HEK293 (cell line): Measurements from ENCODE around the gene BMERB1.
"Not testable (repeated sequence)": the region's sequence is repeated elsewhere in the genome, so short reads cannot be mapped to it uniquely, and the experiment has no call there.

ENCODE experiments used
- AEBP2 ChIP-seq: fragments of 450-650 bp; formaldehyde crosslinking; IDR thresholded peaks from 2 replicates; pipeline ENCODE4 v1.5.1; 2016; ENCODE audit warnings: missing biosample characterization, missing genetic modification characterization, borderline replicate concordance
- CTCF ChIP-seq: fragments of 450-650 bp; formaldehyde crosslinking; IDR thresholded peaks from 2 replicates; pipeline ENCODE4 v1.5.1; 2016; ENCODE audit warnings: missing biosample characterization, missing genetic modification characterization
- GLI4 ChIP-seq: fragments of 450-650 bp; formaldehyde crosslinking; IDR thresholded peaks from 2 replicates; pipeline ENCODE4 v1.5.1; 2016; ENCODE audit warnings: missing biosample characterization, missing genetic modification characterization
- KLF1 ChIP-seq: fragments of 450-650 bp; formaldehyde crosslinking; IDR thresholded peaks from 2 replicates; pipeline ENCODE4 v1.5.1; 2016; ENCODE audit warnings: missing biosample characterization, missing genetic modification characterization
- REST ChIP-seq: fragments of 450-650 bp; formaldehyde crosslinking; IDR thresholded peaks from 2 replicates; pipeline ENCODE4 v1.5.1; 2016; ENCODE audit warnings: missing biosample characterization, missing genetic modification characterization
- YY1 ChIP-seq: fragments of 450-650 bp; formaldehyde crosslinking; IDR thresholded peaks from 2 replicates; pipeline ENCODE4 v1.5.1; 2018; ENCODE audit warnings: missing biosample characterization, missing genetic modification characterization
- ZBTB21 ChIP-seq: fragments of 450-650 bp; formaldehyde crosslinking; IDR thresholded peaks from 2 replicates; pipeline ENCODE4 v1.5.1; 2017; ENCODE audit warnings: missing biosample characterization, missing genetic modification characterization
- ZBTB49 ChIP-seq: fragments of 450-650 bp; formaldehyde crosslinking; IDR thresholded peaks from 2 replicates; pipeline ENCODE4 v1.5.1; 2016; ENCODE audit warnings: missing biosample characterization, missing genetic modification characterization, low read depth
- ZNF121 ChIP-seq: fragments of 450-650 bp; formaldehyde crosslinking; IDR thresholded peaks from 2 replicates; pipeline ENCODE4 v1.5.1; 2016; ENCODE audit warnings: missing biosample characterization, missing genetic modification characterization
- ZNF157 ChIP-seq: fragments of 450-650 bp; formaldehyde crosslinking; IDR thresholded peaks from 2 replicates; pipeline ENCODE4 v1.5.1; 2016; ENCODE audit warnings: missing biosample characterization, missing genetic modification characterization
- ZNF37A ChIP-seq: fragments of 450-650 bp; IDR thresholded peaks from 2 replicates; pipeline ENCODE4 v1.5.1; 2018; ENCODE audit warnings: missing biosample characterization, missing genetic modification characterization
- ZNF561 ChIP-seq: fragments of 450-650 bp; IDR thresholded peaks from 2 replicates; pipeline ENCODE4 v1.5.1; 2018; ENCODE audit warnings: missing biosample characterization, missing genetic modification characterization, borderline replicate concordance
- ZNF670 ChIP-seq: fragments of 450-650 bp; formaldehyde crosslinking; IDR thresholded peaks from 2 replicates; pipeline ENCODE4 v1.5.1; 2016; ENCODE audit warnings: missing biosample characterization, missing genetic modification characterization, low read depth
- ZSCAN18 ChIP-seq: fragments of 450-650 bp; formaldehyde crosslinking; IDR thresholded peaks from 2 replicates; pipeline ENCODE4 v1.5.1; 2016; ENCODE audit warnings: missing biosample characterization, missing genetic modification characterization

DNA sequence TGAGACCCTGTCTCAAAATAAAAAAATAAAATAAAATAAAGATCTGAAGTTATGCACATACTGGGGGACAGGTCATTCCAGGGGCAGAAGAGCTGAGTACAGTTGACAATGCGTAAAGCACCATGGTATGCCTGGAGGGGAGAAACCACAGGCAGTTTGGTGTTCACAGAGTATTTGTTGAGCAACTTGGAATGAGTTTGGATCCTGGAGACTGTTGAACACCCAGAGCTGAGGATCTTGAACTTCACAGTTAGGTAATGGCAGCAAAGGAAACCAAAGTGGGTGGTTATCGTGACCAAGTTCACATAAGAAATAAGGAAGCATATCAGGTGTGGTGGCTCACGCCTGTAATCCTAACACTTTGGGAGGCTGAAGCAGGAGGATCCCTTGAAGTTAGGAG, 30.3 kb upstream of the BMERB1 start:
- TF ChIP-seq CTCF (tag by site-specific recombination); ZNF121; KLF1 (tag by site-specific recombination); ZSCAN18 (tag by site-specific recombination); ZNF561 (tag by site-specific recombination); GLI4 (tag by site-specific recombination); ZBTB49; ZNF37A (tag by site-specific recombination); ZNF670 (tag by site-specific recombination); REST (tag by site-specific recombination); AEBP2 (tag by site-specific recombination); ZBTB21 (tag by site-specific recombination); ZNF157 (tag by site-specific recombination); YY1: not testable (repeated sequence)
